Fibroblast of lung (primary cell): ENCODE measurements around the gene EFHC1.

Experiments
- EZH2 ChIP-seq: IDR thresholded peaks from 2 replicates; pipeline ENCODE4 v1.5.1; 2012; ENCODE audit warnings: low read length, control low read depth, mild to moderate bottlenecking; ENCODE audit errors: missing control alignments
- TF ChIP-seq, protein P1 (sequence below), 2 donors: IDR thresholded peaks in 1 of 2; conservative IDR thresholded peaks in 1 of 2; 1 replicate in 1 of 2; 2 replicates in 1 of 2; pipeline ENCODE4 v1.5.1; 2011 to 2012; ENCODE audit warnings: low read length in 2 of 2, control low read depth in 1 of 2, inconsistent platforms in 1 of 2, low read depth in 1 of 2, mild to moderate bottlenecking in 1 of 2

DNA sequence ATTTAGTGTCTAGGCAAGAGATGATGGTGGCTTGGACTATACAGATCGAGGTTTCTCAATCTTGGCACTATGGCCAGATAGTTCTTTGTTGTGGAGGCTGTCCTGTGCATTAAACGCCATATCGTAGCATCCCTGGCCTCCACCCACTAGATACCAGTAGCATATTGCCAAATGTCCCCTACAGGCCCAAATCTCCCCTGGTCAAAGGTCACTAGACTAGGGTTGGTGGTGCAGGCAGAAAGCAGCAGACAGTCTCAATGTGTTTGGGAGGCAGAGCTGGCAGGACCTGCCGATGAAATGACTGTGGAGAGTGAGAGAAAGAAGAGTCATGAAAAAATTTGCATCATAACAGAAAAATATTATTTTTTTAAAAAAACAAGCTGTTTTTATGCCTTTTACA, 93.8 kb downstream of the EFHC1 start:
- TF ChIP-seq, protein P1, sequence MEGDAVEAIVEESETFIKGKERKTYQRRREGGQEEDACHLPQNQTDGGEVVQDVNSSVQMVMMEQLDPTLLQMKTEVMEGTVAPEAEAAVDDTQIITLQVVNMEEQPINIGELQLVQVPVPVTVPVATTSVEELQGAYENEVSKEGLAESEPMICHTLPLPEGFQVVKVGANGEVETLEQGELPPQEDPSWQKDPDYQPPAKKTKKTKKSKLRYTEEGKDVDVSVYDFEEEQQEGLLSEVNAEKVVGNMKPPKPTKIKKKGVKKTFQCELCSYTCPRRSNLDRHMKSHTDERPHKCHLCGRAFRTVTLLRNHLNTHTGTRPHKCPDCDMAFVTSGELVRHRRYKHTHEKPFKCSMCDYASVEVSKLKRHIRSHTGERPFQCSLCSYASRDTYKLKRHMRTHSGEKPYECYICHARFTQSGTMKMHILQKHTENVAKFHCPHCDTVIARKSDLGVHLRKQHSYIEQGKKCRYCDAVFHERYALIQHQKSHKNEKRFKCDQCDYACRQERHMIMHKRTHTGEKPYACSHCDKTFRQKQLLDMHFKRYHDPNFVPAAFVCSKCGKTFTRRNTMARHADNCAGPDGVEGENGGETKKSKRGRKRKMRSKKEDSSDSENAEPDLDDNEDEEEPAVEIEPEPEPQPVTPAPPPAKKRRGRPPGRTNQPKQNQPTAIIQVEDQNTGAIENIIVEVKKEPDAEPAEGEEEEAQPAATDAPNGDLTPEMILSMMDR (conservative IDR thresholded peaks at IDR 0.05 in 1 of 2, IDR thresholded peaks at IDR 0.05 in 1 of 2; ENCODE audit: low read depth in 1 of 2, low read length in 2 of 2), result no peak
- TF ChIP-seq EZH2, result no peak
